Measurements from ENCODE around the gene EIF5B. TPM values are rescaled to one million over a fixed set of nuclear protein-coding genes. Genes with fewer than 3 reads are reported as not detected.
"Not testable (repeated sequence)": the region's sequence is repeated elsewhere in the genome, so short reads cannot be mapped to it uniquely, and the experiment has no call there.

EIF5B gene
- total RNA-seq, 1 donor from 2014 or later = 50.5 TPM

- H3K27ac Mint-ChIP-seq (ENCODE audit: unreplicated experiment) = no peak overlapping the region
- TF ChIP-seq, protein P1, sequence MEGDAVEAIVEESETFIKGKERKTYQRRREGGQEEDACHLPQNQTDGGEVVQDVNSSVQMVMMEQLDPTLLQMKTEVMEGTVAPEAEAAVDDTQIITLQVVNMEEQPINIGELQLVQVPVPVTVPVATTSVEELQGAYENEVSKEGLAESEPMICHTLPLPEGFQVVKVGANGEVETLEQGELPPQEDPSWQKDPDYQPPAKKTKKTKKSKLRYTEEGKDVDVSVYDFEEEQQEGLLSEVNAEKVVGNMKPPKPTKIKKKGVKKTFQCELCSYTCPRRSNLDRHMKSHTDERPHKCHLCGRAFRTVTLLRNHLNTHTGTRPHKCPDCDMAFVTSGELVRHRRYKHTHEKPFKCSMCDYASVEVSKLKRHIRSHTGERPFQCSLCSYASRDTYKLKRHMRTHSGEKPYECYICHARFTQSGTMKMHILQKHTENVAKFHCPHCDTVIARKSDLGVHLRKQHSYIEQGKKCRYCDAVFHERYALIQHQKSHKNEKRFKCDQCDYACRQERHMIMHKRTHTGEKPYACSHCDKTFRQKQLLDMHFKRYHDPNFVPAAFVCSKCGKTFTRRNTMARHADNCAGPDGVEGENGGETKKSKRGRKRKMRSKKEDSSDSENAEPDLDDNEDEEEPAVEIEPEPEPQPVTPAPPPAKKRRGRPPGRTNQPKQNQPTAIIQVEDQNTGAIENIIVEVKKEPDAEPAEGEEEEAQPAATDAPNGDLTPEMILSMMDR (conservative IDR thresholded peaks at IDR 0.05) = no peak
- H3K27me3 Mint-ChIP-seq (ENCODE audit: low read depth) = no peaks in the 10 kb centered on the region
- no peaks in the 10 kb centered on the region for H3K4me1 Mint-ChIP-seq
- no peaks in the 10 kb centered on the region for H3K9me3 Mint-ChIP-seq
- DNase-seq (ENCODE audit: low read depth, low spot score) = no peak
- H3K36me3 Mint-ChIP-seq (ENCODE audit: low read depth) = no peaks in the 10 kb centered on the region
- no peak overlapping the region for H3K4me3 Mint-ChIP-seq
Observed at GRCh38 chr2:99342536-99342935, 5.3 kb downstream of the EIF5B start.

- H3K4me1 Mint-ChIP-seq; H3K9me3 Mint-ChIP-seq; H3K27me3 Mint-ChIP-seq (ENCODE audit: low read depth); H3K36me3 Mint-ChIP-seq (ENCODE audit: low read depth); H3K27ac Mint-ChIP-seq (ENCODE audit: unreplicated experiment); H3K4me3 Mint-ChIP-seq; DNase-seq (ENCODE audit: low read depth, low spot score): not testable (repeated sequence)
Observed at GRCh38 chr2:99345446-99345845, 8.3 kb downstream of the EIF5B start.

GRCh38 chr2:99346218-99346617, 9.0 kb downstream of the EIF5B start:
- no peak overlapping the region for H3K27ac Mint-ChIP-seq (ENCODE audit: unreplicated experiment)
- no peaks in the 10 kb centered on the region for H3K4me1 Mint-ChIP-seq
- no peak overlapping the region for H3K4me3 Mint-ChIP-seq
- no peaks in the 10 kb centered on the region for H3K27me3 Mint-ChIP-seq (ENCODE audit: low read depth)
- no peak for DNase-seq (ENCODE audit: low read depth, low spot score)
- no peaks in the 10 kb centered on the region for H3K36me3 Mint-ChIP-seq (ENCODE audit: low read depth)
- TF ChIP-seq, protein P1 (conservative IDR thresholded peaks at IDR 0.05) = no peak
- no peaks in the 10 kb centered on the region for H3K9me3 Mint-ChIP-seq

GRCh38 chr2:99348173-99348572, 11.0 kb downstream of the EIF5B start:
- Mint-ChIP-seq H3K27ac (ENCODE audit: unreplicated experiment) (no peak overlapping the region), H3K4me1 (no peaks in the 10 kb centered on the region), H3K36me3 (ENCODE audit: low read depth) (no peaks in the 10 kb centered on the region), H3K9me3 (no peaks in the 10 kb centered on the region), H3K4me3 (no peak overlapping the region), H3K27me3 (ENCODE audit: low read depth) (no peaks in the 10 kb centered on the region)
- DNase-seq (ENCODE audit: low read depth, low spot score) = no peak
- TF ChIP-seq, protein P1 (conservative IDR thresholded peaks at IDR 0.05) = no peak

DNA sequence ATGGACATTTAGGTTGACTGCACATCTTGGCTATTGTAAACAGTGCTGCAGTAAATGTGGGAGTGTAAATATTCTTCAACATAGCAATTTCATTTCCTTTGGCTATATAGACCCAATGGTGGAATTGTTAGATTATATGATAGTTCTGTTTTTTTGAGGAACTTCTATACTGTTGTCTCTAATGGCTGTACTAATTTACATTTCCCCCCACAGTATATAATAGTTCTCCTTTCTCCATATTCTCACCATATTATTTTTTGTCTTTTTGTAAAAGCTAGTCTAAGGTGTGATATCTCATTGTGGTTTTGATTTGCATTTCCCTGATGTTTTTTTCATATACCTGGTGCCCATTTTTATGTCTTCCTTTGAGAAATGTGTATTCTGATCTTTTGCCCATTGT, 13.0 kb downstream of the EIF5B start:
- TF ChIP-seq, protein P1 (conservative IDR thresholded peaks at IDR 0.05) = no peak
- no peak overlapping the region for H3K4me3 Mint-ChIP-seq
- no peaks in the 10 kb centered on the region for H3K36me3 Mint-ChIP-seq (ENCODE audit: low read depth)
- H3K9me3 Mint-ChIP-seq = no peaks in the 10 kb centered on the region
- H3K4me1 Mint-ChIP-seq = peaks cover 3% of the 10 kb centered on the region
- no peaks in the 10 kb centered on the region for H3K27me3 Mint-ChIP-seq (ENCODE audit: low read depth)
- no peak for DNase-seq (ENCODE audit: low read depth, low spot score)
- H3K27ac Mint-ChIP-seq (ENCODE audit: unreplicated experiment) = no peak overlapping the region

- Mint-ChIP-seq H3K27ac (ENCODE audit: unreplicated experiment) (no peak overlapping the region), H3K4me3 (no peak overlapping the region), H3K4me1 (peaks cover 3% of the 10 kb centered on the region), H3K27me3 (ENCODE audit: low read depth) (no peaks in the 10 kb centered on the region), H3K36me3 (ENCODE audit: low read depth) (no peaks in the 10 kb centered on the region), H3K9me3 (no peaks in the 10 kb centered on the region)
- TF ChIP-seq, protein P1 (conservative IDR thresholded peaks at IDR 0.05) = no peak
- DNase-seq (ENCODE audit: low read depth, low spot score) = no peak
Observed at GRCh38 chr2:99354070-99354469, 16.9 kb downstream of the EIF5B start.

DNA sequence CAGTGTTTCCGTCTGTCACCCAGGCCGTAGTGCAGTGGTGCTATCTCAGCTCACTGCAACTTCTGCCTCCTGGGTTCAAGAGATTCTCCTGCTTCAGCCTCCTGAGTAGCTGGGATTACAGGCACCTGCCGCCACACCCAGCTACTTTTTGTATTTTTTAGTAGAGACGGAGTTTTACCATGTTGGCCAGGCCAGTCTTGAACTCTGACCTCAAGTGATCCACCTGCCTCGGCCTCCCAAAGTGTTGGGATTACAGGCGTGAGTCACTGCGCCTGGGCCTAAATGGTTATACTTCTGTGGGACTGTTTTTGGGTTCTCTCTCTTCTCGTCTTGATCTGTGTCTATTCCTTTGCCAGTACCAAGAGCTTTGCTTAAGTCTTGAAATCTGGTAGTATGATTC, 17.6 kb downstream of the EIF5B start:
- H3K4me3 Mint-ChIP-seq; H3K4me1 Mint-ChIP-seq; H3K27me3 Mint-ChIP-seq (ENCODE audit: low read depth); H3K9me3 Mint-ChIP-seq; H3K36me3 Mint-ChIP-seq (ENCODE audit: low read depth); H3K27ac Mint-ChIP-seq (ENCODE audit: unreplicated experiment); DNase-seq (ENCODE audit: low read depth, low spot score): not testable (repeated sequence)
